Measurements from ENCODE around the gene ANKRD60.

The ANKRD60 gene

GRCh38 chr20:58233393-58233792, 4.9 kb upstream of the ANKRD60 start:
- TF ChIP-seq CTCF (IDR thresholded peaks at IDR 0.05), result no peak
- Histone ChIP-seq H3K36me3 (ENCODE audit: control insufficient read depth, insufficient read depth, low read length) (no peaks in the 10 kb centered on the region), H3K4me2 (ENCODE audit: low read length) (no peak overlapping the region), H3K79me2 (no peaks in the 10 kb centered on the region), H3K4me3 (ENCODE audit: low read depth, low read length) (no peak overlapping the region), H3K4me1 (peaks cover 3% of the 10 kb centered on the region), H3K9me3 (ENCODE audit: control insufficient read depth, low read length) (no peaks in the 10 kb centered on the region), H3K27me3 (ENCODE audit: control insufficient read depth, insufficient read depth, low read length) (no peaks in the 10 kb centered on the region), H3K9ac (no peak overlapping the region), H2AFZ (no peak overlapping the region), H3K27ac (no peak overlapping the region)

- Histone ChIP-seq H3K36me3 (ENCODE audit: control insufficient read depth, insufficient read depth, low read length) (no peaks in the 10 kb centered on the region), H3K9me3 (ENCODE audit: control insufficient read depth, low read length) (no peaks in the 10 kb centered on the region), H3K27ac (no peak overlapping the region), H3K4me3 (ENCODE audit: low read depth, low read length) (no peak overlapping the region), H3K27me3 (ENCODE audit: control insufficient read depth, insufficient read depth, low read length) (no peaks in the 10 kb centered on the region), H3K9ac (no peak overlapping the region), H2AFZ (no peak overlapping the region), H3K4me1 (no peaks in the 10 kb centered on the region), H3K79me2 (no peaks in the 10 kb centered on the region), H3K4me2 (ENCODE audit: low read length) (no peak overlapping the region)
- no peak for TF ChIP-seq CTCF (IDR thresholded peaks at IDR 0.05)
Observed at GRCh38 chr20:58231683-58232082, 3.2 kb upstream of the ANKRD60 start.

- H3K9me3 ChIP-seq (ENCODE audit: control insufficient read depth, low read length), result no peaks in the 10 kb centered on the region
- no peak overlapping the region for H3K27ac ChIP-seq
- no peak overlapping the region for H3K4me2 ChIP-seq (ENCODE audit: low read length)
- H3K79me2 ChIP-seq, result no peaks in the 10 kb centered on the region
- no peaks in the 10 kb centered on the region for H3K4me1 ChIP-seq
- no peak overlapping the region for H2AFZ ChIP-seq
- no peak overlapping the region for H3K4me3 ChIP-seq (ENCODE audit: low read depth, low read length)
- H3K36me3 ChIP-seq (ENCODE audit: control insufficient read depth, insufficient read depth, low read length), result no peaks in the 10 kb centered on the region
- no peak for TF ChIP-seq CTCF (IDR thresholded peaks at IDR 0.05)
- no peak overlapping the region for H3K9ac ChIP-seq
- no peaks in the 10 kb centered on the region for H3K27me3 ChIP-seq (ENCODE audit: control insufficient read depth, insufficient read depth, low read length)
Observed at GRCh38 chr20:58229198-58229798, 845 bp upstream of the ANKRD60 start.

GRCh38 chr20:58228103-58228483, 360 bp downstream of the ANKRD60 start:
- no peaks in the 10 kb centered on the region for H3K4me1 ChIP-seq
- no peaks in the 10 kb centered on the region for H3K9me3 ChIP-seq (ENCODE audit: control insufficient read depth, low read length)
- H3K27ac ChIP-seq, result no peak overlapping the region
- no peaks in the 10 kb centered on the region for H3K79me2 ChIP-seq
- no peak overlapping the region for H2AFZ ChIP-seq
- TF ChIP-seq CTCF (IDR thresholded peaks at IDR 0.05), result no peak
- H3K9ac ChIP-seq, result no peak overlapping the region
- no peaks in the 10 kb centered on the region for H3K36me3 ChIP-seq (ENCODE audit: control insufficient read depth, insufficient read depth, low read length)
- no peak overlapping the region for H3K4me2 ChIP-seq (ENCODE audit: low read length)
- H3K4me3 ChIP-seq (ENCODE audit: low read depth, low read length), result no peak overlapping the region
- no peaks in the 10 kb centered on the region for H3K27me3 ChIP-seq (ENCODE audit: control insufficient read depth, insufficient read depth, low read length)

GRCh38 chr20:58227391-58228102, 906 bp downstream of the ANKRD60 start:
- Histone ChIP-seq H3K27me3 (ENCODE audit: control insufficient read depth, insufficient read depth, low read length) (no peaks in the 10 kb centered on the region), H3K79me2 (no peaks in the 10 kb centered on the region), H3K4me2 (ENCODE audit: low read length) (no peak overlapping the region), H3K4me1 (no peaks in the 10 kb centered on the region), H3K9me3 (ENCODE audit: control insufficient read depth, low read length) (no peaks in the 10 kb centered on the region), H3K9ac (no peak overlapping the region), H2AFZ (no peak overlapping the region), H3K4me3 (ENCODE audit: low read depth, low read length) (no peak overlapping the region), H3K36me3 (ENCODE audit: control insufficient read depth, insufficient read depth, low read length) (no peaks in the 10 kb centered on the region), H3K27ac (no peak overlapping the region)
- TF ChIP-seq CTCF (IDR thresholded peaks at IDR 0.05), result no peak
